Stimulated activated CD4-positive, alpha-beta T cell treated with anti-CD3 and anti-CD28 coated beads, Interleukin-1b, Interleukin-23, amount 100 ng/mL, for 4 hours (primary cell): ENCODE data around the gene LRRC72.
"Not testable (repeated sequence)": the region's sequence is repeated elsewhere in the genome, so short reads cannot be mapped to it uniquely, and the experiment has no call there.

Experiments
- DNase-seq, 2 donors: peaks; one replicate each; pipeline ENCODE4 v3.0.0-alpha.2; 2020; ENCODE audit warnings: low read depth in 2 of 2

The LRRC72 gene

DNA sequence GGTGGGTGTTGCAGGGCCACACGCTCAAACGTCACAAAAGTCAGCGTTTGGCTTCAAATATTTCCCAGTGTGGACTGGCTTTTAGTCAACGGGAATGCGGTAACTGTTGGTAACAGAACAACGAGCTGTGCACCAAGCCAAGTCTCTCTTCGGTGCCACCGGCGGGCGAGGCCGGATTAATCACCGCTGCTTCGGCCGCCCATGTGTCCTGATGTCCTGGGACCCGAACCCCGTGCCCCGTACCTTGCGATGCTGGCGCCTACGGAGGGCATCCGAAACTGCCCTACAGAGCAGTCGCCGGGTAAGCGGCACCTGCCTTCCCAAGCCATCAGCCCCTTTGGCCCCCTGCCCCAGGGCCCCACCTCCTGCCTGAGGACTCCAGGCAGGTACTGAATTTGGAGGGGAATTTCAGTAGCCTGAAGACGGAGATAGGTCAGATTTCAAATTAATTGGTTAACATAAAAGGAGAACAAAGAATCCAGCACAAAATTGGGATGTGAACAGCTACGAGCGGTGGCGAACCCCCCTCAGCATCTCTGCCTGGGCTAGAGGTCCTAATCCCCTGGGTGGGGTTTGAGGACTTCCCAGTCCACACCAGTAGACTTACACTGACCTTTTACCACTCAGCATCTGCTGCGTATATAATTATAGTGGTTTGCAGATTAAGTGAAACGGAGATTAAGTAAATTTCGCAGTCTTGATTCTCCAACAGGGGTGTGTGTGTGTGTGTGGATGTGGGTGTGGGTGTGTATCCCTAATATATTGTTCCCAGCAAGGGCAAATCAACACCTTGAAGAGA lies at the start of gene LRRC72:
Gene LRRC72, plus strand, starts transcription at position 84 of the 799 bp plus-strand sequence. Its CDS starts 128 bp downstream, at position 212.
- no peak for DNase-seq

DNA sequence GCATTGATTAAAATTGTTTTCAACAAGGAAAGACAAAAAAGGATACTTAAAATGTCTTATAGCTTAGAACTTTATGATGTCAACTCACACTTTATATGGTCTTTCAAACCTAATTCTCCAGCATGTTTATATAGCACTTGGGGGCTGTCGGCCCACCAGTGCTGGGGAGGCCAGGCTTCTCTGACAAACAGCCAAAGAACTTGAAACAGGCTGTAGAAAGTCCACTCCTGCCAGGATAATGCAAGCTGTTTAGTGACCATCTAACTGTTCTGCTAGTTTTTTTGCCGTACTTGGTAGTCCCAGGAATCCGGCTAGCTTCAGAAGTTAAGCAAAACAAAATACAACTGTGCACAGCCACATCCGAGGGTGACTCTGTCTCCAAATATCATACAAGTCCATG lies 47.5 kb upstream of the LRRC72 start:
- DNase-seq = no peak

DNA sequence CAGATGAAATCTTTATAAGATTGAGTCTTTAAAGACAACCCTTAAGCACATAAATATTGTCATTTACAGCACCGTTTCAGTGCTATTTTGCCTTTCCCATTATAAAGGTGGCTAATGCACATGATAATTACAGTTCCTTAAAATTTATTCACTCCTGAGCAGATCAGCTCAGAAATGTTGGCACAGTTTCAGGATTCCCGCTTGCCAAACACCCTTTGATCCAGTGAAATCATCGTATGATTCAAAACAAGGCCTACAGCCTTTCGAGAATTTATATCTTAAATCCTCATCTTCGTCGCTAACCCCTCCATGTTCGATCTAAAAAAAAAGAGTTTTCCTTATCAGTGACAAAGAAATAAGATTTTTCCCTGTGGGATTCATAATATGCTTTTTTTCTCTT lies 47.0 kb upstream of the LRRC72 start:
- no peak for DNase-seq

DNA sequence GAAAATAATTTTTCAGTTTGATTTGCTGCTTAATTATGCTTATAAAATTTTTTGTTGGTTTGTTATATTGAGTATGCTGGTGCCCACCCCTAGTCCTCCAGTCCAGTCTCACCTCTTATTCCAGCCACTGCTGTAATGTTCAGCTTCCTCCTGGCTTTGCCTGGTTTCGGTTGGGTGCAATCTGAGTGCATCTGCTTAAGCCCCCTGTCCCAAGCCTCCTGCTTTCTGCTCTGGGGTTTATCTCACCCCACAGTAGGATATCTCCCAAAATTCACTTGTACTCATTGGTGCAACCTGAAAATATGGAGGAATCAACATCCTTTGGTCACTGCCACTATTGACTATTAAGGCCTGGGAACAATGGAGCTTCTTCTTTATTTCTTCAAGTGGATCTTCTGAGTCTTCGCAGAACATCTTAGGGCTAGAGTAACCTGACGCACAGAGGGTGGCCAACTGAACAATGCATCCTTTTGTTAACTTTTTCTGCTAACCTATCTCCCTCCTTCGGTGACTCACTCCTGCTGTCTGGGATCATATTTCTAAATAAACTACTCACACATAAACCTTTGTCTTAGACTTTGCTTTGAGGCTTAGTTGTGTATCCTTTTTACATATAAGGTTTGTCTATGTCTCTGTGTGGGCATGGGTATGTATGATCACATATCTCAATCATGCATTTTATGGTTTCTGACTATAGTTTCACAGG lies 42.0 kb upstream of the LRRC72 start:
- DNase-seq = no peak

DNA sequence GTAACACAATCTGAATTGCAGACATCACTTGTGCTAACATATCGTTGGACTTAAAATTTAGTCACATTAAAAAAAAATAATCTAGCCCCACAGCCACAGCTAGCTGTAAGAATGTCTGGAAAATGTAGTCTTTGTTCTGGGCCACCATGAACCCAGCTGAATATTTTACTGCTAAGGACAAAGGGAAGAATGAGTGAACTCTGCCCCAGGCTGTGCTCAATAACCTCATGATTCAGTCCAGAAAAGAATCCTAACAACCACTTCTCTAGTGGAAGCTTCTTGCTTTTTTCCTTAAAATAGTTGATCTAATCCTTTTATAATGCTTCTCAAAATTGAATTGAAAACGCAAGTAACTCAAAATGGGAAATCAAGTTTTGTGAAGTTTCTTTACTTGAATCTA lies 35.5 kb upstream of the LRRC72 start:
- no peak for DNase-seq

DNA sequence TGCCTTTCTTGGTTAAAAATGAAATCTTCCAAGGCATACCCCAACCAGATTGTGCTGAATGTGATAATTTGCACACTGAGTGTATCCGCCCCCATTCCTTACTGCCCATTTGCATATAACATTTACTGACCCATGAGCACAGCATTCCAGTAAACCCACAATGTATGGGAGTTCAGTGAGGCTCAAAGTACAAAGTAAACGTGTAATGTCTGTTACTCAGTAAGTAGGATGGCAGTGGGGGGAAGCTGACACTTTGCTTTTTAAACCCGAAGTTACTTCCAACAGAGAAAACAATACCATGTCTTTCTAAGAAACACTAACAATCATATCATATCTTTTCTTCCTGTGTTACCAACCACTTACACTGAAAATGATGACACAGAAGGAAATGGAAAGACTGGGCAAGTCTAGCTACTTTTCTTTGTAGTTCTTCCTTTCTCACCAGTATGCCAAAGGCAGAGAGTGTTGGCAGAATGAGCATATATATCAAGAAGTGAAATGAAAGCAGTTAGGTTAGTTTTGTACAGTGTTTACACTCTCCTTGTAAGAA lies 34.0 kb upstream of the LRRC72 start:
- DNase-seq = no peak

DNA sequence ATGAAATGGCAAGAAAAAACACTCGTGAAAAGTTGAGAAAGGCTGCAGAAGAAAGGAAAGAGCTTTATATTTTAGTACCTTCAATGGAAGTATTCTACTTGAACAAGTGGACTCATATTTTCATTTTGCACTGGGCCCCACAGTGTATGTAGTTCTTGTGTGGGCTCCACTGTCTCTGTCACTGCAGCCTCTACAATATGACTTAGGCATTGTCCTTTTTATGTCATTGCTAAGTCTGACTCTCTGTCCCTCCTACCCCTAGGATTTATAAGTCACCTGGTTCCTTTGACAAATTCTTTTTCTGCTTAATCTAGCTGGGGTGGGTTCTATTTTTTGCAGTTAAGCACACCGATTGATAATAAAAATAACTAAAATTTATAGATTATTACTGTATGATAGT lies 33.4 kb upstream of the LRRC72 start:
- no peak for DNase-seq

DNA sequence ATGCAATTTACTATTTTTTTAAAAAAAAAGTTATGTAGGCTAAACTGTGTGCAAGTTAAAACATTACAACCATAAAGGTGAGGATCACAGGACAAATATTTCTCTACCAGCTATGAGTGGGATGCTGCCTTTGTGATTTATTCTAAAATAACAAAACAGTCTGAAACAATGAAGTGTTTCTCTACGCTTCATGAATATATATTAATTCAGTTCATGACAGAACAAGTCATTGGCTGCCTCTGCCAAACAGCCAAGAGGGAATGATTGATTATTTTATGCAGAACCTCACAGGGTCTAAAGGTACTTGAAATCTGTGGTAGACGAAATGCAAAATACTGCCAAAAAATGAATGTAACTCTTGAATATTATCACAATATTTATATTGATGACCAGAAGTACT lies 32.1 kb upstream of the LRRC72 start:
- no peak for DNase-seq

DNA sequence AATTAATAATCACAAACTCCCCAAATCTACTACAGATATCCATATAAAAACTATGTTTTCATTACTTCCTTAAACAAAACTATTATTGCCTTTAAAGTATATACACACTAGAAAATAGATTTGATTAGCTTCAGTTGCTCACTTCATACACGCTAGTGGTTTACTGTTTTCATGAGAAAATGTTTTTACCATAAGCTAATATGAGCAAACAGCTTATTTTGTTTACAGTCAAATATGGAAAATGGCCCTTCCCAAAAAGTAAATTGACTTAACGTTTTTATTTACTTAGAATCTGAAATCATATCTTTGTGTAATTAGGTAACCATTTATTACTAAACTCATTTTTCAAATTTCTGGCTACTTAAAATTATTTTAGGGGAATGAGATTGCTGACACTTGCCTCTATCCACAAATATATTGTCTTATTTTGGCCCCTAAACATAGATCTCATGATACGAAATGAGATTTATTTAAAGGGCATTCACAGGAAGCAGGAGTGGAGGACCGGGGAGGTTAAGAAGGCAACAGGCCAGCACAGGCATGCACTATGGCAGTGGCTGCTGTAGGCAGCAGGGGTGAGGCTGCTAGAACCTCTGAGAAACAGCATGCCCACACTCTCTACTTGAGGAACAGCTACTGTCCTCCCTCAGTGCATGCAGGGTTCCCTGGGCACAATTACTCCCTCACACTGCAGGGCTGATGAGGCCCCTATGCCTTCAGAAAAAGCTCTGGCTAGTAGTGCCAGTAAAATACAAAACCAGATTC lies 31.5 kb upstream of the LRRC72 start:
- no peak for DNase-seq

DNA sequence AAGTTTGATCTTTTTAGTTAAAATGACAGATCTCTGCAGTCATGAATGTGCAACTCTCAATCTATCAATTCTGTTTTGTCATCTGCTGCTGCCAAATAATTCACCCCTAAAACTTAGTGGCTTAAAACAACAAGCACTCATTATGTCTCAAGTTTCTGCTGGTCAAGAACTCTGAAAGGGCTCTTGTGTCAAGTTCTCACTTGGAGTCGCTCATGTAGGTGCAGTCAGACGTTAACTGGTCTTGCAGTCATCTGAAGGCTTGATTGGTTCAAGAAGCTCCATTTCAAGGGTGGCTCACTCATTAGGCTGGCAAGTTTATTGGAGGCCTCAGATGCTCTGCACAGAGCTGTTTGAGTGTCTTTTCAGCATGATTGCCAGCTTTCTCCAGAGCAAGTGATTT lies 28.5 kb upstream of the LRRC72 start:
- no peak for DNase-seq

DNA sequence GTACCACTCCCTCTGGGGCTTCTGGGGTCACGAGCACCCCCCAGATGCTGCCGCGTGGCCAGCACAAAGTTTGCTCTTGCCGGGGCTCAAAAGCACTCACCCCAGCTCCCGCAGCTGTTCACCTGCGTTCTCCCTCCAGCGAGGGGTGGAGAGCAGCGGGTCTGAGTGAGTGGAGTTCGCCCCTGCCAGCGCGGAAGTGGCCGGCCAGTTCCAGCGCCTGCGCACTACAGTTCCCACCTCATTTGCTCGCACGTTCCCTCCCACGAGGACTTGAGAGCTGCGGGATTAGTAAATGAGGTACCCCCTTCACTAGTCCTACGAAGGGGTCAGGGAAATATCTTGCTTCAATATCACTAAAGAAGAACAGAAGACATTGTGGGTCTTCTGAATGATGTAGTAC lies 24.3 kb upstream of the LRRC72 start:
- no peak for DNase-seq

DNA sequence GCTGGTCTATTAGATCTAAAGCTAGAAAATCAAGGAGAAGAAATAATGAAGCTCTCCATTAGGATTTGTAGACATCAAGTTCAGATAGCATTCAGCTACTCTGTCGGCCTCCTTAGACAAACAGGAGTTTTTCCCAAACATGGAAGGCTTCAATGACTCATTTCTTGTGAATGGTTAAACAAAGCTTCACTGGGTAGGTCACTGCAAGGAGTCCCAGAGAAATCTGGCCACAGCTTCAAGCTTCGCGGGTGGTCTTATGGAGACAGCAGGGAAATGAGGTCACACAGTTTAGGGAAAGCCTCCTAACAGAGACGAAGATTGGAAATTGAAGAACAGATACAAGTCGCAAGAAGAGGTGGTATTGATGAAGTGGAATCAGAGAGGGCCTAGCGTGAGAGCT lies 22.6 kb upstream of the LRRC72 start:
- no peak for DNase-seq

DNA sequence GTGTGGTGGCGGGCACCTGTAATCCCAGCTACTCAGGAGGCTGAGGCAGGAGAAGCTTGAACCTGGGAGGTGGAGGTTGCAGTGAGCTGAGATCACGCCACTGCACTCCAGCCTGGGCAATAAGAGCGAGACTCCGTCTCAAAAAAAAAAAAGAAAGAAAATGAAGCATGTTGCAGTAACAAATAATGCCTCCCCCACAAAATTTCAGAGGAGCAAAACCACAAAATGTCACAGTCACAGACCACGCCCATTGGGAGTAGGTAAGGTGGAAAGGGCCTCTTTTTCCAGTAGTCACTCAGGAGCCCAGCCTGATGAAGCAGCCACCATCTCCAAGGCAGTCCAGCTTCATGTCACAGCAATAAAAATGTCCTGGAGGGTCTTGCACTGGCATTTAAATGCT lies 20.2 kb upstream of the LRRC72 start:
- not testable (repeated sequence) for DNase-seq

DNA sequence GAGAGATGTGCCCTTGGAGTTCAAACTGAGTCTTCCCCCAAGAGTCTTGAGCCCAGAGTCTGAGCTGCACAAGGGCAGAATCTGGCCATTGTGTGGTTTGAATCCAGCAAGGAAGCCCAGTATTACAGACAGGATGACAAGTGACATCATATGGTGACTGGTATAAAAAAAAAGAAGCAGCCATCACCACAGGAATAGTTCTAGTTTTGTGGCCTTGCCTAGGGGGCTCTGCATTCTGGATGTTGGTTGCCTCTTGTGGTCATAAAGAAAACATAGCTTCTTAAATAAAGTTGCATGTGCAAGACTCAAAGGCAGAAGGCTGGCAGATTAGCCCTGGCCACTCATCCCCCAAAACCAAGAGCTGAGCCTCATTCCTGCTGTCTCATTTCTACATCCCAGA lies 16.8 kb upstream of the LRRC72 start:
- no peak for DNase-seq

DNA sequence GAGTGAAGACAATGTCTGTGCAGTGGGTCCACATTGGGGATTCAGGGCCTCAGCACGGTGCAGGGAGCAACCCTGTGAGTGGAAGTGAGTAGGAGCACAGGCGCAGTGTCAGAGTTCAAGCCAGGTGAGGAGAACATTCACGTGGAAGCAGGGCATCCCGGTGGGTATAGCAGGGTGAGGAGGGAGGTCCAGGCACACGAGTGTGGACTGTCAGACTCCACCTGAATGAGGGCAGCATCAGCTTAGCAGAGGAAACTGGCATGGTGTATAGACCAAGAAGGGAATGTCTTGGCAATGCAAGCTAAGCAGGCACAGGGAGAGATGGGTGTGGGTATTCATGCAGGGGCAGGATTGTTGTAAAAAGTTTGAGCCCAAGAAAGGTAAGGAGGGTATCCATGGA lies 15.3 kb upstream of the LRRC72 start:
- DNase-seq = no peak

DNA sequence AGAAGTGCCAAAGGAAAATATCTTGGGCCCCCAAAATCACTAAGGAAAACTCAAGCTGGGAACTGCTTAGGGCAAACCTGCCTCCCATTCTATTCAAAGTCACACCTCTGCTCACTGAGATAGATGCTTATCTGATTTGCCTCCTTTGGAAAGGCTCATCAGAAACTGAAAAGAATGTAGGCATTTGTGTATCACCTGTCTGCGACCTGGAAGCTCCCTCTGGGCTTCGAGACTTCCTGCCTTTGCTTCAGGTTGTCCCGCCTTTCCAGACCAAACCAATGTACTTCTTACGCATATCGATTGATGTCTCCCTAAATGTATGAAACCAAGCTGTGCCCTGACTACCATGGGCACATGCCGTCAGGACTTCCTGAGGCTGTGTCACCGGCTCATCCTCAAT lies 14.5 kb upstream of the LRRC72 start:
- no peak for DNase-seq

DNA sequence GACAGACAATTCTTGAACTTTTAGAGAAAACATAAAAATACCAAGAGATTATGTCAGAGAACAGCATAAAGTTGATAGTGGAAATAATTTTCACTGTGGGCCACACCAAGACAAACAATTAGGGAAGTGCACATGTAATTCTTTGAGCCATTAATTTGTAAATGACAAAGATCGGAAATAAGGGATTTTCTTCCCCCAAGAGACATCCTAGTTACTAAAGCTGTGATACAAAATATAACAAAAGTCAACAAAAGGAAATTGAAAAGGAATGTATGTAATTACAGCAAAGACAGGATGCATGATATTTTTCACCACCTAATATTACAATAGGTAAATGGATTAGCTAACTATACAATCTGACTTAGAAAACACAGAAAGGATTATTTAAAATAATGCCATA lies 12.4 kb upstream of the LRRC72 start:
- no peak for DNase-seq

DNA sequence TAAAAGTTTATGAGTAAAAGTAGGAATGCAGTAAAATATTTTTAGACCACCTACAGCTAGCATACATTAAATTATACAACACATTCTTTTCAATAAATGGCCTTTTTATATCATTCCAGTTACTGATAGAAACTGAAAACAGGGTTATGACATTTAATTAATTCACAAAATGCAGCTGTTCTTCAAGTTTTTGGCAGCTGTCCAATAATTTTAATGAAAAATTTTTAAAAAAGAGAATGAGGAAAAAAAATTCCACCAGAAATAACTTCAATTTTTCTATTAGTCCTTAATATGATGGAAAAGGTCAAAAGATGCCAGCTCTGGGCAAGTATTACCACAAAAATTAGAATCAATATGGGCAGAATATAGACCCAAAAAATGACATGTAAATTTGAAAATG lies 11.9 kb upstream of the LRRC72 start:
- no peak for DNase-seq

DNA sequence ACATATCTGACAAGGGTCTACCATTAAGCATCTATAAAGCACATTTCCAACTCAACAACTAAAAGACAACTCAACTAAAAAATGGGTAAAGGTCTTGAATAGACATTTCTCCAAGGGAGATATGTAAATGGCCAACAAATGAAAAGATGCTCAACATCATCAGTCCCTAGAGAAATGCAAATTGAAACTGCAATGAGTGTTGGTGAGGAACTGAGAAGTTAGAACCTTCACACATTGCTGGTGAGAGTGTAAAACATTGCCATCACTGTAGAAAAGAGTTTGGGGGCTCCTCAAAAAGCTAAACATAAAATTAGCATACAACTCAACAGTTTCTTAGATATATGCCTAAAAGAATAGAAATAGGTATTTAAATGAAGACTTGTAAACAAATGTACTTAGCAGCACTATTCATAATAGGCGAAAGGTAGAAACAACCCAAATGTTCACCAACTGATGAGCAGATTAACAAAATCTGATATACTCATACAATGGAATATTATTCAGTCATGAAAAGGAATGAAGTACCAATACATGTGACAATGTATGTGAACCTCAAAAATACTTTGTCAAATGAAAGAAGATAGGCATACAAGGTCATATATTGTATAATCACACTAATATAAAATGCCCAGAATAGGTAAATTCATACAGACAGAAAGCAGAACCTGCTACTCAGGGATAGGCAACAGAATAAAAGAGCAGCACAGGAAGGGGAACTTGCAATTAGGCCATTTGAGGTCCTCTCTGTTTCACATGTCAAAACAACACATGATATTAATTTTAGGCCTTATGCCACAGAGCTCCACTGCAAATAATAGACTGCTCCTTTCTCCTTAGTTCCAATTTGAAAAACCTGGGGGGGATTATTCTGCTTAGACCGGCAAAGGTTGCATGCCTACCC lies 10.6 kb upstream of the LRRC72 start:
- DNase-seq = no peak

DNA sequence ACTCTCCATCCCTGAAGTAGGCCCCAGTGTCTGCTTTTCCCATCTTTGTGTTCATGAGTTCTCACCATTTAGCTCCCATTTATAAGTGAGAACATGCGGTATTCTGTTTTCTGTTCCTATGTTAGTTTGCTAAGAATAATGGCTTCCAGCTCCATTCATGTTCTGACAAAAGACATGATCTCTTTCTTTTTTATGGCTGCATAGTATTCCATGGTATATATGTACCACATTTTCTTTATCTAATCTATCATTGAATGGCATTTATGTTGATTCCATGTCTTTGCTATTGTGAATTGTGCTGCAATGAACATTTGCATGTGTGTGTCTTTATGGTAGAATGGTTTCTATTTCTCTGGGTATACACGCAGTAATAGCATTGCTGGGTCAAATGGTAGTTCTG lies 6.6 kb upstream of the LRRC72 start:
- DNase-seq = not testable (repeated sequence)

DNA sequence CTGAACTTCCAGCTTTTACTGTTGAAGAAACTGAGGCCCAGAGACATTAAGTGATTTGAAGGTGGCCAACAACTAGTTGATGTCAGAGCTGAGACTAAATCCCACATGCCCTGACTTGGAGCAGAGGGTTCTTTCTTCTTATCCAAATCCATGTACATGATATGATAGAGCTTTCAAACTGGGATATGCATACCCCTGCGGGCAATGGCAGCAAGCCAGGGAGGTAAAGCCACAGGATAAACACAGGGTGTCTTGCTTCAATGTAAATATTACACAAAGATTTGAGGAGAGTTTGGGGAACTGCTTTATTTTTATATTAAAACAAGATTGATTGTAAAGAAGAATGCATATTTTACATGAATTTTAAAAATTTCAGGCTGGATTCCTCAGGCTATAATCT lies 2.3 kb upstream of the LRRC72 start:
- no peak for DNase-seq
